HG03469 (cell line): ENCODE results near the gene NCAPH2.

Experiments
- ATAC-seq: cut with Tn5 transposase; IDR thresholded peaks from one replicate; pipeline ENCODE4 v1.9.1; 2021; ENCODE audit warnings: mild to moderate bottlenecking, moderate library complexity, moderate number of reproducible peaks; ENCODE audit not compliant: unreplicated experiment

NCAPH2 gene

DNA sequence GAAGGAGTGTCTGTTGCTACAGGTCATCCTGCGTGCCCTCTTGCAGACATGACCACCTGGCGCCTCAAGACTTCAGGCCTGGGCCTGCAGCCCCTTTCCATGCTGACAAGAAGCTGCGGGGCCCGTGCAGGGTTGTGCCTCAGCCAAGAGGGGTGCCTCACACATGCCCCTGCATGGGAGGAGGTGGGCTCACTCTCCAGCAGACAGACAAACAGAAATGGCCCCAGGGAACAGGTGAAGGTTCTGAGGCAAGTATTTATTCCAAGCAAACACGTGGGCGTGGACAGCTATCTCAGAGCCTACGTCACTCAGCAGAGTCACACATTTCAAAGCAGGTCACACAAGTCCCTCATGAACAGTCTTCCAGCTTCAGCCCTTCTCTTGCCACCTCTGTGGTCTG lies 60.6 kb downstream of the NCAPH2 start:
- no peak for ATAC-seq

DNA sequence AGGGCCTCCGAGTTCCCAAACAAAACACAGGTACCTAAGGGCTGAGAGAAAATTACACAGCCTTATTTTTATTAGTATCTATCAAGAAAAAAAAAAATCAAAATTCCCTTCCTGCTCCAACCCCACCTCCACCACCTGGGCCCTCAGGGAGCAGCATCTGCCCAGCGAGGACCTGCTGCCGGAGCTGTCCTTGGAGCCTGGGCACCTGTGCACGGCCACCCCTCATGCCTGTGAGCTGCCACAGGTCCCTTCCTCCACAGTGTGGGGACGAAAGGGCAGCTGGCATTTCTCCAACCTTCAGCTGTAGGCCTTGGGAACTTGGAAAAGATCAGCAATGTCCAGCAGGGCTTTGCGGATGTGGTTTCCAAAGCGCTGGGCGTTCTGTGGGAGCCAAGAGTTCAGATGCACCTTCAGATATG lies 61.0 kb downstream of the NCAPH2 start:
- no peak for ATAC-seq

DNA sequence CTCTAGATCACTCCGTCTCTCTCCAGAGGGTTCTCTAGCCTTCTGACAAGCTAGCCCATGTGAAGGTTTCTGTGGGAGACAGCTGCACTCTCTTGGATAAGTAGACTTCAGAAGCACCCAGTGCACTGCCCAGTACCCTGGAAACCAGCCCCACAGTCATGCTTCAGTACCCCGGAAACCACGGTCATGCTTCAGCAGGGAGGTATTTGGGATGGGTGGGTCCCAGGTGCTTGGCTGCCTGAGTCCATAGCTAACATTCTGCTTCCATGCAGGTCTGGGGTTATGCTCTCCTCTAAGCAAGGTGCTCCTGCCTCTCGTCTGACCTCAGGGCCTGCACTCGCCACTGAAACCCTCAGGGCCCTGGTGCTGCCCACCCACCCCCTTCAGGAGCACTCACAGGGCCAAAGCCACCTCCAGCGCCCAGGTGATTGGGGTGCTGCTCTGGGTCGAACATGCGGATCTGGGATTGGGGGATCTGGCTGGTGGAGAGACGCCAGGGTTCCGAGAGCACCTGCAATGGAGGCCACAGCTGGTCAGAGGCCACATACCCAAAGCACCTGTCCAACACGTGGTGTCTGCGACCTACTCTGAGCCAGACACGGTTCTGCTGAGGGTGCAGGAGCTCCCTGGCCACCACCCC lies 62.0 kb downstream of the NCAPH2 start:
- ATAC-seq, result no peak

DNA sequence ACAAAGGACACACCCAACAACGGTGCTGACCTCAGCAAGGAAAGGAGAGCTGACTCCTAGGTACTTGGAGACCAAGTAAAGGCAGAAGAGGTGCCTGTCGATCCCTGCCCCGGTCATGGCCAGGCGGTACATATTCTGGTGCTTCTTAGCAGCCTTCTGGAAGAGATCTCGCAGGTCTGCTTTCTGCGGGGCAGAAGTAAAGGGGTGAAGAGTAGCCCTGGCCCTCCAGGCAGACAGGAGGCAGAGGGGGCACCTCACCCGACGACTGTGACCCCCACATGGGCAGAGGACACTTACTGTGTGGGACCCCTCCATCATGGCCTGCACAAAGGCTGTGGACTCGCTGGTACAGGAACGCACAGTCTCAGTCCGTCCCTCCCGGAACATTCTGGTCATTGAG lies 62.8 kb downstream of the NCAPH2 start:
- no peak for ATAC-seq

- ATAC-seq, result no peak
These were observed 63.5 kb downstream of the NCAPH2 start for GRCh38 chr22:50571264-50572175.

DNA sequence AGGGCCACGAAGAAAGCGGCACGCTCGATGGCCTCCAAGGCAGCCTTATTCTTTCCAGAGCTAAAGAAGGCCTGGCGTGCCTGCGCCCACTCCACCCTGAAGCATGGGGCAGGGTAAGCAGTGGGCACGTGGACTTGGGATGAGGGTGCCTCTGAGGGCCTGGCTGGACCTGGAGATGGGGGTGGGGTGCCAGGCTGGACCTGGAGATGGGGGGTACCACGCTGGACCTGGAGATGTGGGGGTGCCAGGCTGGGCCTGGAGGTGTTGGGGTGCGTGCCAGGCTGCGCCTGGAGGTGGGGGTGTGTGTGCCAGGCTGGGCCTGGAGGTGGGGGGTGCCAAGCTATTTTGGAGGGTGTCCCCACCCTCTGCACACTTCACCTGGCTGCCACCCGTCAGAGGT lies 64.9 kb downstream of the NCAPH2 start:
- ATAC-seq, result no peak

DNA sequence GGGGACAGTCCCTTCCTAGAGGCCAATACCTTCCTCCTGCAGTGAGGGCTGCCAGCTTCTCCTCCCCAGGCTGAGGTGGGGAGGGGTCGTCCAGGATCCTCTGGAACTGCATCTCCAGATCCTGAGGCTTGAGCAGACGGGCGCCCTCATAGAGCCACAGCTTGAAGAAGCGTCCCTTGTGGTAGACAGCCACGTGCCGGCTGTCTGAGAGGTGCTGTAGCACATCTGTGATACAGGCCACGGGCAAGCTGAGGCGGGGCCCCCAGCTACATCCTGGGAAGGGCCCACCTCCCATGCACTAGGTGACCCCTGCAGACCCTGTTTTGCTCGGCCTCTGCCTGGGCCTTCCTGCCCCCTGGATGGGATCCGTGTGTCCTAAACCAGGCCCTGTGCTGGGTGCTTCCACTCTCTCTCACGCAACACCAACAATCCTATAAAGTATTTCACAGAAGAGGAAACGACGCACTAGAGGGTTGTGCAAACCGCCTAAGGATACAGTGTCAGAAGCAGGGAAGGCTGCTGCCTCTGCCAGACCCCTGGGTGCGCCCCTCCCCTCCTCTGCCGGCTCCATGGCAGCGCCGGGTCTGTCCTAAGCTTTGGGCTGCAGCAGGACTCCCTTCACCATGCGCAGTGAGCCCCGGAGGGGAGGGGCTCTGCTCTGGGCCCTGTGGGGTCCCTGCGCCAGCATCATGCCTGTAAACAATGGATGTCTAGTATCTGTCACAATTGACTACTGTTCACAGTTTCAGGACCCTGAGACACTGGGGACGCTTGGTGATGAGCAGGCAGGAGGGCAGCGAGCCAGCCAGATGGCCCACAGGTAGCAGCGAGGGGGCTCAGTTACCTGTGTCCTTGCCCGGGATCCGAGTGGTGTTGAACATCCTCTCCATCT lies 65.7 kb downstream of the NCAPH2 start:
- ATAC-seq, result no peak

- ATAC-seq, result no peak
These were observed 66.3 kb downstream of the NCAPH2 start for GRCh38 chr22:50574383-50574755.
